ENCODE data around the gene VPS13D. TPM values are rescaled to one million over a fixed set of nuclear protein-coding genes. Genes with fewer than 3 reads are reported as not detected.
"Not testable (repeated sequence)": the region's sequence is repeated elsewhere in the genome, so short reads cannot be mapped to it uniquely, and the experiment has no call there.

VPS13D gene
- total and polyA plus RNA-seq, 2 experiments from 2014 or later, result 10.7 to 34.9 TPM

DNA sequence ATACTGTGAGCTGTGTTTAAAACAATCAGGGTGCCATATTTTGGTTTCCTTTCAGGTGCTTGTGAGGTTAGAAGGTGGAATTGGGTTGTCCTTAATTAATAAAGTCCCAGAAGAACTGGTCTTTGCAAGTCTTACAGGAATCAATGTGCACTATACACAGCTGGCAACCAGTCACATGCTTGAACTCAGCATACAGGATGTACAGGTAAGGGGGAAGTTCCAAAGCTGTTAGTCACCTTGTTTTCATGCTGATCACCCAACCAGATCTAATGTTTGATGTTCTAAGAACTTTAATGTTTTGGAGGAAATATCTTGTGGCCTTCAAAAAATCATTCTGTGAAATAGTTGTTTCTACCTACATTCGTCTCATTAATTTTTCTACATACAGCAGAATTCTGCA, 156.3 kb downstream of the VPS13D start:
- ATAC-seq, result no peak

DNA sequence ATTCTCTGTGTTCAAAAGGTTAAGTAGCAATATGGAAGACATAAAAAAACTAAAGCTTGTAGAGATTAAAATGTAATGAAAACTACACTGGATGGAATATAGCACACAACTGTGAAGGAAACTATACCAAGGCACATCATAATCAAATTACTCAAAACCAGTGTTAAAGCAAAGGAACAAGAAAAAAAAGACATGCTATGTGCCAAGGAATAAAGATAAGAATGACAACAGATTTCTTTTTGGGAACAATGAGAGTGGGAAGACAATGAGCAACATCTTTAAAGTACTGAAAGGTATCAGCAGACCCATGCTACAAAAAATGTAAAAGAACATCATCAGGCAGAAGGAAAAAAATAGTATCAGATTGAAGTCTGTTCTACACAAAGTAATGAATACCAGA, 157.8 kb downstream of the VPS13D start:
- TF ChIP-seq, protein P1, sequence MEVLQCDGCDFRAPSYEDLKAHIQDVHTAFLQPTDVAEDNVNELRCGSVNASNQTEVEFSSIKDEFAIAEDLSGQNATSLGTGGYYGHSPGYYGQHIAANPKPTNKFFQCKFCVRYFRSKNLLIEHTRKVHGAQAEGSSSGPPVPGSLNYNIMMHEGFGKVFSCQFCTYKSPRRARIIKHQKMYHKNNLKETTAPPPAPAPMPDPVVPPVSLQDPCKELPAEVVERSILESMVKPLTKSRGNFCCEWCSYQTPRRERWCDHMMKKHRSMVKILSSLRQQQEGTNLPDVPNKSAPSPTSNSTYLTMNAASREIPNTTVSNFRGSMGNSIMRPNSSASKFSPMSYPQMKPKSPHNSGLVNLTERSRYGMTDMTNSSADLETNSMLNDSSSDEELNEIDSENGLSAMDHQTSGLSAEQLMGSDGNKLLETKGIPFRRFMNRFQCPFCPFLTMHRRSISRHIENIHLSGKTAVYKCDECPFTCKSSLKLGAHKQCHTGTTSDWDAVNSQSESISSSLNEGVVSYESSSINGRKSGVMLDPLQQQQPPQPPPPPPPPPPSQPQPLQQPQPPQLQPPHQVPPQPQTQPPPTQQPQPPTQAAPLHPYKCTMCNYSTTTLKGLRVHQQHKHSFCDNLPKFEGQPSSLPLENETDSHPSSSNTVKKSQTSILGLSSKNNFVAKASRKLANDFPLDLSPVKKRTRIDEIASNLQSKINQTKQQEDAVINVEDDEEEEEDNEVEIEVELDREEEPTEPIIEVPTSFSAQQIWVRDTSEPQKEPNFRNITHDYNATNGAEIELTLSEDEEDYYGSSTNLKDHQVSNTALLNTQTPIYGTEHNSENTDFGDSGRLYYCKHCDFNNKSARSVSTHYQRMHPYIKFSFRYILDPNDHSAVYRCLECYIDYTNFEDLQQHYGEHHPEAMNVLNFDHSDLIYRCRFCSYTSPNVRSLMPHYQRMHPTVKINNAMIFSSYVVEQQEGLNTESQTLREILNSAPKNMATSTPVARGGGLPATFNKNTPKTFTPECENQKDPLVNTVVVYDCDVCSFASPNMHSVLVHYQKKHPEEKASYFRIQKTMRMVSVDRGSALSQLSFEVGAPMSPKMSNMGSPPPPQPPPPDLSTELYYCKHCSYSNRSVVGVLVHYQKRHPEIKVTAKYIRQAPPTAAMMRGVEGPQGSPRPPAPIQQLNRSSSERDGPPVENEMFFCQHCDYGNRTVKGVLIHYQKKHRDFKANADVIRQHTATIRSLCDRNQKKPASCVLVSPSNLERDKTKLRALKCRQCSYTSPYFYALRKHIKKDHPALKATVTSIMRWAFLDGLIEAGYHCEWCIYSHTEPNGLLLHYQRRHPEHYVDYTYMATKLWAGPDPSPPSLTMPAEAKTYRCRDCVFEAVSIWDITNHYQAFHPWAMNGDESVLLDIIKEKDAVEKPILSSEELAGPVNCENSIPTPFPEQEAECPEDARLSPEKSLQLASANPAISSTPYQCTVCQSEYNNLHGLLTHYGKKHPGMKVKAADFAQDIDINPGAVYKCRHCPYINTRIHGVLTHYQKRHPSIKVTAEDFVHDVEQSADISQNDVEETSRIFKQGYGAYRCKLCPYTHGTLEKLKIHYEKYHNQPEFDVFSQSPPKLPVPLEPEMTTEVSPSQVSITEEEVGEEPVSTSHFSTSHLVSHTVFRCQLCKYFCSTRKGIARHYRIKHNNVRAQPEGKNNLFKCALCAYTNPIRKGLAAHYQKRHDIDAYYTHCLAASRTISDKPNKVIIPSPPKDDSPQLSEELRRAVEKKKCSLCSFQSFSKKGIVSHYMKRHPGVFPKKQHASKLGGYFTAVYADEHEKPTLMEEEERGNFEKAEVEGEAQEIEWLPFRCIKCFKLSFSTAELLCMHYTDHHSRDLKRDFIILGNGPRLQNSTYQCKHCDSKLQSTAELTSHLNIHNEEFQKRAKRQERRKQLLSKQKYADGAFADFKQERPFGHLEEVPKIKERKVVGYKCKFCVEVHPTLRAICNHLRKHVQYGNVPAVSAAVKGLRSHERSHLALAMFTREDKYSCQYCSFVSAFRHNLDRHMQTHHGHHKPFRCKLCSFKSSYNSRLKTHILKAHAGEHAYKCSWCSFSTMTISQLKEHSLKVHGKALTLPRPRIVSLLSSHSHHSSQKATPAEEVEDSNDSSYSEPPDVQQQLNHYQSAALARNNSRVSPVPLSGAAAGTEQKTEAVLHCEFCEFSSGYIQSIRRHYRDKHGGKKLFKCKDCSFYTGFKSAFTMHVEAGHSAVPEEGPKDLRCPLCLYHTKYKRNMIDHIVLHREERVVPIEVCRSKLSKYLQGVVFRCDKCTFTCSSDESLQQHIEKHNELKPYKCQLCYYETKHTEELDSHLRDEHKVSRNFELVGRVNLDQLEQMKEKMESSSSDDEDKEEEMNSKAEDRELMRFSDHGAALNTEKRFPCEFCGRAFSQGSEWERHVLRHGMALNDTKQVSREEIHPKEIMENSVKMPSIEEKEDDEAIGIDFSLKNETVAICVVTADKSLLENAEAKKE (CRISPR knock-in tag; IDR thresholded peaks at IDR 0.05), result no peak
- no peak for TF ChIP-seq EZH2phosphoT487 (IDR thresholded peaks at IDR 0.05; ENCODE audit: unreplicated experiment)
- no peaks in the 10 kb centered on the region for H3F3A ChIP-seq (replicated peaks; ENCODE audit: low read depth)
- Mint-ChIP-seq H3K4me3 (no peak overlapping the region), H3K4me1 (no peaks in the 10 kb centered on the region), H3K27ac (no peak overlapping the region), H3K9me3 (no peaks in the 10 kb centered on the region; the same call in 2 of the 3 replicates), H3K36me3 (ENCODE audit: low read depth) (peaks cover 45% of the 10 kb centered on the region), H3K27me3 (ENCODE audit: insufficient read depth, low read depth, poor library complexity) (no peaks in the 10 kb centered on the region)
- no peak overlapping the region for H3K27ac ChIP-seq (ENCODE audit: low read depth)
- H3K79me2 ChIP-seq (replicated peaks; ENCODE audit: insufficient read depth), result no peaks in the 10 kb centered on the region
- H3K36me3 ChIP-seq (ENCODE audit: insufficient read depth), result peaks cover 42% of the 10 kb centered on the region
- no peaks in the 10 kb centered on the region for H3K4me1 ChIP-seq (ENCODE audit: insufficient read depth)
- H3K27me3 ChIP-seq (ENCODE audit: insufficient read depth), result no peaks in the 10 kb centered on the region
- DNase-seq (ENCODE audit: low spot score) (no peak), ATAC-seq (no peak)
- no peaks in the 10 kb centered on the region for H4K20me1 ChIP-seq (replicated peaks; ENCODE audit: insufficient read depth)
- no peak overlapping the region for H3K4me2 ChIP-seq
- no peak overlapping the region for H3K4me3 ChIP-seq
- no peak overlapping the region for H2AFZ ChIP-seq
- no peaks in the 10 kb centered on the region for H3K9me2 ChIP-seq (ENCODE audit: insufficient read depth)

More for the DNA sequence above, 156.3 kb downstream of the VPS13D start:
- H3K27ac Mint-ChIP-seq, result no peak overlapping the region
- Histone ChIP-seq H3K79me2 (replicated peaks; ENCODE audit: insufficient read depth) (no peaks in the 10 kb centered on the region), H3K9me2 (ENCODE audit: insufficient read depth) (no peaks in the 10 kb centered on the region), H3K36me3 (ENCODE audit: insufficient read depth) (peaks cover 43% of the 10 kb centered on the region), H3K4me1 (ENCODE audit: insufficient read depth) (no peaks in the 10 kb centered on the region), H3K27ac (ENCODE audit: low read depth) (no peak overlapping the region), H2AFZ (no peak overlapping the region), H4K20me1 (replicated peaks; ENCODE audit: insufficient read depth) (no peaks in the 10 kb centered on the region), H3F3A (replicated peaks; ENCODE audit: low read depth) (no peaks in the 10 kb centered on the region), H3K4me3 (no peak overlapping the region), H3K27me3 (ENCODE audit: insufficient read depth) (no peaks in the 10 kb centered on the region), H3K4me2 (no peak overlapping the region)
- no peaks in the 10 kb centered on the region for H3K4me1 Mint-ChIP-seq
- no peaks in the 10 kb centered on the region; the same call in 2 of the 3 replicates for H3K9me3 Mint-ChIP-seq
- no peak overlapping the region for H3K4me3 Mint-ChIP-seq
- H3K36me3 Mint-ChIP-seq (ENCODE audit: low read depth), result peaks cover 45% of the 10 kb centered on the region
- peaks cover 3% of the 10 kb centered on the region for H3K27me3 Mint-ChIP-seq (ENCODE audit: insufficient read depth, low read depth, poor library complexity)
- TF ChIP-seq ZNF331 (CRISPR knock-in tag; IDR thresholded peaks at IDR 0.05; ENCODE audit: low read depth) (no peak), NANOG (IDR thresholded peaks at IDR 0.05; ENCODE audit: borderline replicate concordance) (no peak), POLR2AphosphoS5 (IDR thresholded peaks at IDR 0.05; ENCODE audit: low read depth) (no peak), EZH2 (IDR thresholded peaks at IDR 0.05; ENCODE audit: low read depth, unreplicated experiment) (no peak), EZH2phosphoT487 (IDR thresholded peaks at IDR 0.05; ENCODE audit: unreplicated experiment) (no peak), JUNB (IDR thresholded peaks at IDR 0.05; ENCODE audit: unreplicated experiment) (no peak)
- TF ChIP-seq, protein P2, sequence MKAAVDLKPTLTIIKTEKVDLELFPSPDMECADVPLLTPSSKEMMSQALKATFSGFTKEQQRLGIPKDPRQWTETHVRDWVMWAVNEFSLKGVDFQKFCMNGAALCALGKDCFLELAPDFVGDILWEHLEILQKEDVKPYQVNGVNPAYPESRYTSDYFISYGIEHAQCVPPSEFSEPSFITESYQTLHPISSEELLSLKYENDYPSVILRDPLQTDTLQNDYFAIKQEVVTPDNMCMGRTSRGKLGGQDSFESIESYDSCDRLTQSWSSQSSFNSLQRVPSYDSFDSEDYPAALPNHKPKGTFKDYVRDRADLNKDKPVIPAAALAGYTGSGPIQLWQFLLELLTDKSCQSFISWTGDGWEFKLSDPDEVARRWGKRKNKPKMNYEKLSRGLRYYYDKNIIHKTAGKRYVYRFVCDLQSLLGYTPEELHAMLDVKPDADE (IDR thresholded peaks at IDR 0.05), result no peak
- no peak for DNase-seq (ENCODE audit: low spot score)

DNA sequence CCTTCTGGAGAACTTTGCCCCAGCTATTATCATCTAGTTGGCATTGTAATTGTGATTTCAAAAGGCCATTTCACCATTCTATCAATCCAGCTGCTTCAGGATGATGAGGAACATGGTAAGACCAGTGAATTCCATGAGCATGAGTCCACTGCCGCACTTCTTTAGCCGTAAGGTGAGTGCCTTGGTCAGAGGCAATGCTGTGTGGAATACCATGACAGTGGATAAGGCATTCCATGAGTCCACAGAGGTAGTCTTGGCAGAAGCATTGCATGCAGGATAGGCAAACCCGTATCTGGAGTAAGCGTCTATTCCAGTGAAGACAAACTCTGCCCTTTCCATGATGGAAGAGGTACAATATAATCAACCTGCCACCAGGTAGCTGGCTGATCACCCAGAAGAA, 160.5 kb downstream of the VPS13D start:
- not testable (repeated sequence) for H3F3A ChIP-seq (replicated peaks; ENCODE audit: low read depth); H3K4me1 ChIP-seq (ENCODE audit: insufficient read depth); H3K79me2 ChIP-seq (replicated peaks; ENCODE audit: insufficient read depth); H3K4me1 Mint-ChIP-seq; H3K4me3 ChIP-seq; H3K9me3 Mint-ChIP-seq; ATAC-seq; H3K4me3 Mint-ChIP-seq; H3K9me2 ChIP-seq (ENCODE audit: insufficient read depth); H3K27me3 ChIP-seq (ENCODE audit: insufficient read depth); H3K27ac Mint-ChIP-seq; DNase-seq (ENCODE audit: low spot score); H3K27me3 Mint-ChIP-seq (ENCODE audit: insufficient read depth, low read depth, poor library complexity); H4K20me1 ChIP-seq (replicated peaks; ENCODE audit: insufficient read depth); H3K4me2 ChIP-seq; H3K27ac ChIP-seq (ENCODE audit: low read depth); H2AFZ ChIP-seq
- peaks cover 36% of the 10 kb centered on the region for H3K36me3 Mint-ChIP-seq (ENCODE audit: low read depth)
- H3K36me3 ChIP-seq (ENCODE audit: insufficient read depth), result peaks cover 28% of the 10 kb centered on the region

All from GM23338 (cell line).